B cell (primary cell): ENCODE results near the gene PFDN1. TPM values are rescaled to one million over a fixed set of nuclear protein-coding genes. Genes with fewer than 3 reads are reported as not detected.

Experiments used
- ATAC-seq: fragments of 200-7000 bp; cut with Tn5 transposase; one replicate; pipeline ENCODE4 v1.10.0; 2021; ENCODE audit warnings: low read depth, mild to moderate bottlenecking, moderate number of reproducible peaks, moderate library complexity
- CTCF ChIA-PET: fragments of 350-600 bp; sonication (Branson Sonifier 250); formaldehyde crosslinking; loops from one replicate; lab custom pipeline; 2021; ENCODE audit warnings: antibody characterized with exemption, inconsistent platforms; lab: Charles Lee
- POLR2A ChIA-PET: fragments of 350-600 bp; sonication (Branson Sonifier 250); formaldehyde crosslinking; loops from one replicate; lab custom pipeline; 2021; ENCODE audit warnings: antibody characterized with exemption; lab: Charles Lee
- DNase-seq: peaks from one replicate; pipeline ENCODE4 v3.0.0; 2013
- H2AFZ ChIP-seq: 2 replicates; pipeline ENCODE4 v1.6.1; 2012; ENCODE audit warnings: mild to moderate bottlenecking, low read depth, low read length; ENCODE audit not compliant: insufficient read depth, poor library complexity, severe bottlenecking
- H3K27ac ChIP-seq, 2 donors: 1 replicate in 1 of 2; 2 replicates in 1 of 2; pipeline ENCODE4 v1.5.1; 2012 to 2013; ENCODE audit warnings: low read length in 2 of 2, mild to moderate bottlenecking in 2 of 2, moderate library complexity in 1 of 2
- H3K27me3 ChIP-seq, 4 experiments: fragments of 200-600 bp in 1 of 4; sonication (generic) in 1 of 4; replicated peaks in 1 of 4; 1 replicate in 2 of 4; 2 replicates in 2 of 4; pipeline versions ENCODE4 v1.6.1 to v1.7.0; 2013 to 2016; ENCODE audit warnings: low read length in 3 of 4, mild to moderate bottlenecking in 2 of 4, mixed read lengths in 1 of 4, moderate library complexity in 1 of 4; ENCODE audit not compliant: insufficient read depth in 4 of 4, control insufficient read depth in 3 of 4; ENCODE audit errors: control extremely low read depth in 1 of 4
- H3K36me3 ChIP-seq, 2 experiments: replicated peaks in 1 of 2; 1 replicate in 1 of 2; 2 replicates in 1 of 2; pipeline versions ENCODE4 v1.6.1 to v1.7.1; 2013; ENCODE audit warnings: low read length in 1 of 2; ENCODE audit not compliant: insufficient read depth in 2 of 2, control insufficient read depth in 1 of 2; ENCODE audit errors: control extremely low read depth in 1 of 2, extremely low read depth in 1 of 2
- H3K4me1 ChIP-seq, 2 donors: fragments of 200-600 bp in 1 of 2; sonication (generic) in 1 of 2; 1 replicate in 1 of 2; 2 replicates in 1 of 2; pipeline versions ENCODE4 v1.5.1 to v1.6.1; 2013 to 2017; ENCODE audit warnings: low read length in 2 of 2; ENCODE audit not compliant: control insufficient read depth in 2 of 2, insufficient read depth in 2 of 2
- H3K4me2 ChIP-seq: replicated peaks from 2 replicates; pipeline ENCODE3; 2012; ENCODE audit warnings: mild to moderate bottlenecking, low read depth, low read length; ENCODE audit not compliant: poor library complexity, severe bottlenecking
- H3K4me3 ChIP-seq, 5 experiments: fragments of 200-600 bp in 1 of 5; sonication (generic) in 1 of 5; 1 replicate in 3 of 5; 2 replicates in 2 of 5; pipeline versions ENCODE4 v1.5.1 to v1.7.0; 2011 to 2016; ENCODE audit warnings: low read length in 4 of 5, mild to moderate bottlenecking in 4 of 5, low read depth in 2 of 5, control low read depth in 1 of 5, moderate library complexity in 1 of 5; ENCODE audit not compliant: insufficient read depth in 1 of 5; ENCODE audit errors: control extremely low read depth in 1 of 5, extremely low read depth in 1 of 5
- H3K79me2 ChIP-seq: fragments of 200-600 bp; sonication (generic); one replicate; pipeline ENCODE4 v1.6.0; 2016; ENCODE audit warnings: low read length; ENCODE audit not compliant: control insufficient read depth, insufficient read depth
- H3K9ac ChIP-seq: fragments of 200-600 bp; sonication (generic); 2 replicates; pipeline ENCODE4 v1.6.1; 2017; ENCODE audit warnings: mild to moderate bottlenecking, low read length, moderate library complexity
- H3K9me3 ChIP-seq, 3 donors: one replicate each; pipeline versions ENCODE4 v1.6.1 to v1.7.1; 2013; ENCODE audit warnings: low read length in 2 of 3; ENCODE audit not compliant: control insufficient read depth in 2 of 3, insufficient read depth in 1 of 3; ENCODE audit errors: control extremely low read depth in 1 of 3
- H4K20me1 ChIP-seq: 2 replicates; pipeline ENCODE4 v1.6.0; 2012; ENCODE audit warnings: mild to moderate bottlenecking, low read length; ENCODE audit not compliant: insufficient read depth, control insufficient read depth, poor library complexity, severe bottlenecking
- H3K27ac Mint-ChIP-seq: one replicate; pipeline ENCODE4 v1.8.0; 2021; ENCODE audit warnings: mixed read lengths
- H3K27me3 Mint-ChIP-seq: one replicate; pipeline ENCODE4 v1.8.0; 2021; ENCODE audit warnings: mixed read lengths
- H3K4me1 Mint-ChIP-seq: one replicate; pipeline ENCODE4 v1.8.0; 2021; ENCODE audit warnings: mixed read lengths
- H3K4me3 Mint-ChIP-seq: one replicate; pipeline ENCODE4 v1.8.0; 2021; ENCODE audit warnings: mixed read lengths
- H3K9me3 Mint-ChIP-seq: one replicate; pipeline ENCODE4 v1.8.0; 2022; ENCODE audit warnings: mixed read lengths; ENCODE audit not compliant: insufficient read depth
- EZH2 ChIP-seq: IDR thresholded peaks from 2 replicates; pipeline ENCODE4 v1.6.1; 2012; ENCODE audit warnings: borderline replicate concordance, low read depth, mild to moderate bottlenecking, moderate library complexity, low read length; ENCODE audit not compliant: insufficient read depth, poor library complexity, severe bottlenecking
- WGBS: methylation state at CpG from one replicate; pipeline ENCODE4 v1.1.5; 2013; ENCODE audit warnings: missing lambda C conversion rate; ENCODE audit not compliant: insufficient coverage; 5-methylcytosine and 5-hydroxymethylcytosine counted together
- intact Hi-C: fragments of 100-400 bp; cut with micrococcal nuclease; formaldehyde crosslinking; loops from one replicate; pipeline ENCODE4 v1.10.0; 2022
- polyA plus RNA-seq: library from polyadenylated mRNA; depleted of rRNA; stranded (reverse); fragments of >200 nt; gene quantifications from 2 replicates; pipeline ENCODE4 v1.2.3, GENCODE V29; 2012
- total RNA-seq, 2 donors: library from RNA; stranded (reverse); fragments of 120-200 nt in 1 of 2; gene quantifications; 1 replicate in 1 of 2; 2 replicates in 1 of 2; pipeline versions ENCODE4 v1.2.3 to v1.2.4, GENCODE V29; 2013 to 2022
- TF ChIP-seq, protein P1 (sequence below): fragments of 200-600 bp; IDR thresholded peaks from one replicate; pipeline ENCODE4 v1.8.0; 2022; ENCODE audit warnings: antibody characterized with exemption, mild to moderate bottlenecking

PFDN1 gene
- total and polyA plus RNA-seq, 2 donors (not counting 1 experiment from before 2014, with no cell fraction given): 30.3 to 31.2 TPM

DNA sequence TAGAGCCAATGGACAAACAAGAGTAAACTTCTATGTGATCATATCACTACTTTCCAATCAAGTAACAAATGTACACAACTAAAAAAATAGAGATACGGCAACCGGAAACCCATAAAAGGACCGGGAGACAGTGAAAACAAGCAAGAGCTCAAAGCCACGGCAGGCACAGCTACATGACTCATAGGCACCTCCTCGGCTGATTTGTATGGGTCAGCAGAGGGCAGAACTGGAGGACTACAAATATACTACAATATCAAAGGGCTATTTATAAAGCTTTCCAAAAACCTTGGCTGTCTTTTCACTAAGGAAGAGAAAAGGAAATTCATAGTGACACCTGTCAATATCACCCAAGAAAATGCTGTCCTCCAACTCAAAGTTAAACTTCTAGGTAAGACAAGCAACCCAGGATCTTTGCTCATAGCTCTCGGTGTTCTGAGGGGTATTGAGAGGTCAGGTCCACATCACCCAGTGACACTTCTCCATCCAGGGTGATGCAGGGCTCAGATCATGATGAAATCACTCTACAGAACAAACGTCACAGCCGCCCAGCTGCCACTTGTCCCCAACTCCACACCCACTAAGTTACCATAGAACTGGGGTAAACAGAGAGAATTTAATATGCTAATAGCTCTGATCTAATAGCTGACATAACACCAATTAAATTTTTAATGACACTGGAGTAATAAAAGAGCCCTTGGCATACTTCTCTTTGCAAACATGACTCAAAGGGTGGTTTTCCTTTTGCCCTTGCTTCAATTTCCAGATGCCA lies 41.3 kb downstream of the PFDN1 start:
- no peaks in the 10 kb centered on the region for H3K4me1 ChIP-seq
- H2AFZ ChIP-seq: no peak overlapping the region
- H3K27ac ChIP-seq: no peak overlapping the region
- ChIA-PET POLR2A (no interaction called here), CTCF (interaction anchor here (0.6 to 3.9 kb wide), 7 partner anchors 10 to 97 kb away, joined by 3 to 19 read pairs (median 3); partner anchors contain the start of gene HBEGF)
- DNase-seq: no peak
- H3K4me3 ChIP-seq: no peak overlapping the region
- no peaks in the 10 kb centered on the region for H3K27me3 ChIP-seq
- Mint-ChIP-seq H3K4me3 (no peak overlapping the region), H3K27me3 (no peaks in the 10 kb centered on the region), H3K27ac (no peak overlapping the region), H3K9me3 (no peaks in the 10 kb centered on the region), H3K4me1 (peaks cover 14% of the 10 kb centered on the region)
- no peak overlapping the region for H3K4me2 ChIP-seq
- H3K9ac ChIP-seq: no peak overlapping the region
- no peak for ATAC-seq
- H3K9me3 ChIP-seq: no peaks in the 10 kb centered on the region
- WGBS: 92% methylated on average over 4 of the region's 8 CpGs
- intact Hi-C loops: no loop called here
- H3K36me3 ChIP-seq: peaks cover 2 to 12% of the 10 kb centered on the region in 2 experiments
- TF ChIP-seq, protein P1, sequence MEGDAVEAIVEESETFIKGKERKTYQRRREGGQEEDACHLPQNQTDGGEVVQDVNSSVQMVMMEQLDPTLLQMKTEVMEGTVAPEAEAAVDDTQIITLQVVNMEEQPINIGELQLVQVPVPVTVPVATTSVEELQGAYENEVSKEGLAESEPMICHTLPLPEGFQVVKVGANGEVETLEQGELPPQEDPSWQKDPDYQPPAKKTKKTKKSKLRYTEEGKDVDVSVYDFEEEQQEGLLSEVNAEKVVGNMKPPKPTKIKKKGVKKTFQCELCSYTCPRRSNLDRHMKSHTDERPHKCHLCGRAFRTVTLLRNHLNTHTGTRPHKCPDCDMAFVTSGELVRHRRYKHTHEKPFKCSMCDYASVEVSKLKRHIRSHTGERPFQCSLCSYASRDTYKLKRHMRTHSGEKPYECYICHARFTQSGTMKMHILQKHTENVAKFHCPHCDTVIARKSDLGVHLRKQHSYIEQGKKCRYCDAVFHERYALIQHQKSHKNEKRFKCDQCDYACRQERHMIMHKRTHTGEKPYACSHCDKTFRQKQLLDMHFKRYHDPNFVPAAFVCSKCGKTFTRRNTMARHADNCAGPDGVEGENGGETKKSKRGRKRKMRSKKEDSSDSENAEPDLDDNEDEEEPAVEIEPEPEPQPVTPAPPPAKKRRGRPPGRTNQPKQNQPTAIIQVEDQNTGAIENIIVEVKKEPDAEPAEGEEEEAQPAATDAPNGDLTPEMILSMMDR: no peak
- TF ChIP-seq EZH2: no peak
- peaks cover 17% of the 10 kb centered on the region for H4K20me1 ChIP-seq
- H3K79me2 ChIP-seq: peaks cover 55% of the 10 kb centered on the region

DNA sequence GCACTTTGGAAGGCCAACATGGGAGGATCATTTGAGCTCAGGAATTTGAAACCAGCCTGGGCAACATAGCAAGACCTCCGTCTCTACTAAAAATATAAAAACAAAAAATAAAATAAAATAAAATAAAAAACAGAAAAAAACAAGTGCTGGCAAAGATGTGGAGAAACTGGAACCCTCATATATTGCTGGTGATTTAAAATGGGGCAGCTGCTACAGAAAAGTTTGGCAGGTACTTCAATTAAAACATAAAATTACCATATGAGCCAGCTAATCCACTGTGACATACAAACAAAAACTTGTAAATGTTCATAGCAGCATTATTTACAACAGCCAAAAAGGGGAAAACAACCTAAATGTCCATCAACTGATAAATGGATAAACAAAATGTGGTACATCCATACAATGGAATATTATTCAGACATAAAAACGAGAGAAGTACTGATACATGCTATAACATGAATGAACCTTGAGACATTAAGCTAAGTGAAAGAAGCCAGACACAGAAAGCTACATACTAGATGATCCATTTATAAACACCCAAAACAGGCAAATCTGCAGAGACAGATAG lies 42.7 kb downstream of the PFDN1 start:
- H4K20me1 ChIP-seq: peaks cover 16% of the 10 kb centered on the region
- TF ChIP-seq, protein P1: no peak
- TF ChIP-seq EZH2: no peak
- no peak overlapping the region for H3K27ac Mint-ChIP-seq
- no peaks in the 10 kb centered on the region for H3K27me3 Mint-ChIP-seq
- no peak overlapping the region for H3K27ac ChIP-seq
- H3K36me3 ChIP-seq: peaks cover 2 to 12% of the 10 kb centered on the region in 2 experiments
- ATAC-seq (no peak), DNase-seq (no peak)
- no peaks in the 10 kb centered on the region for H3K4me1 ChIP-seq
- H3K9me3 ChIP-seq: no peaks in the 10 kb centered on the region
- CTCF ChIA-PET: interaction anchor here (3.9 kb wide), 1 partner anchor 16 kb away, joined by 19 read pairs; no protein-coding TSS in a partner anchor
- H3K27me3 ChIP-seq: no peaks in the 10 kb centered on the region
- H3K9me3 Mint-ChIP-seq: no peaks in the 10 kb centered on the region
- H3K9ac ChIP-seq: no peak overlapping the region
- H2AFZ ChIP-seq: no peak overlapping the region
- intact Hi-C loops: no loop called here
- no CpG with 5 or more reads among the region's 2 CpGs for WGBS
- POLR2A ChIA-PET: no interaction called here
- peaks cover 2% of the 10 kb centered on the region for H3K4me1 Mint-ChIP-seq
- peaks cover 59% of the 10 kb centered on the region for H3K79me2 ChIP-seq
- H3K4me3 ChIP-seq: no peak overlapping the region
- H3K4me3 Mint-ChIP-seq: no peak overlapping the region
- H3K4me2 ChIP-seq: no peak overlapping the region
